ENCODE data around the gene ZBTB7C. TPM values are rescaled to one million over a fixed set of nuclear protein-coding genes. Genes with fewer than 3 reads are reported as not detected.

Gene ZBTB7C
- total and polyA plus RNA-seq, 9 of the 15 experiments (the other 6 are each of a cell fraction or from before 2014, with no cell fraction given) = not detected

DNA sequence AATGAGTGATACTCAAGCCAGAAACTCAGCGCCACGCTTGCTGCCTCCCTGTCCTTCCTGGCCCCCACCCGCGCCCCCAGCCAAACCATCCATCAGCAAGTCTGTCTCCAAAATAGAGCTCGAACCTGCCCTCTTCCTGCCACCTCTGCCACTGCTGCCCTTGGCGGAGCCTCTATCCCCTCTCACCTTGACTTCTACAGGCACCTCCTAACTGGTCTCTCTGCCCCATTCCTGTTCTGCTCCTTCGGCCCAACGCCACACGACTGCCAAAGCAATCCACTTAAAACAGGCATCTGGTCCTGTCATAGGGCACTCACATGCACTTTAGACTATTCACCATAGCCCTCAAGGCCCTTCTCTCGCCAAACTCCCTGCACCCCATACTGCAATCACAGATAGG is 268.5 kb downstream of the ZBTB7C start (continued):
- TF ChIP-seq, protein P1, sequence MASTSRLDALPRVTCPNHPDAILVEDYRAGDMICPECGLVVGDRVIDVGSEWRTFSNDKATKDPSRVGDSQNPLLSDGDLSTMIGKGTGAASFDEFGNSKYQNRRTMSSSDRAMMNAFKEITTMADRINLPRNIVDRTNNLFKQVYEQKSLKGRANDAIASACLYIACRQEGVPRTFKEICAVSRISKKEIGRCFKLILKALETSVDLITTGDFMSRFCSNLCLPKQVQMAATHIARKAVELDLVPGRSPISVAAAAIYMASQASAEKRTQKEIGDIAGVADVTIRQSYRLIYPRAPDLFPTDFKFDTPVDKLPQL (IDR thresholded peaks at IDR 0.05; ENCODE audit: extremely low read depth, insufficient read length) = no peak
- TF ChIP-seq RHOXF2B (CRISPR knock-in tag; conservative IDR thresholded peaks at IDR 0.05) (no peak), ELF4 (CRISPR knock-in tag; IDR thresholded peaks at IDR 0.05) (no peak), NONO (IDR thresholded peaks at IDR 0.05; ENCODE audit: low read depth in 2 of 2, low read length in 1 of 2) (no peak), PHF8 (IDR thresholded peaks at IDR 0.05; ENCODE audit: borderline replicate concordance, low read length) (no peak), ZNF263 (CRISPR knock-in tag; IDR thresholded peaks at IDR 0.05; ENCODE audit: borderline replicate concordance) (no peak), ZNF785 (CRISPR knock-in tag; IDR thresholded peaks at IDR 0.05) (no peak), MCM7 (IDR thresholded peaks at IDR 0.05) (no peak), HCFC1 (IDR thresholded peaks at IDR 0.05; ENCODE audit: low read depth, low read length) (no peak), ZZZ3 (IDR thresholded peaks at IDR 0.05) (no peak), PTBP1 (IDR thresholded peaks at IDR 0.05; ENCODE audit: low read depth, low read length) (no peak)
- TF ChIP-seq, protein P2, sequence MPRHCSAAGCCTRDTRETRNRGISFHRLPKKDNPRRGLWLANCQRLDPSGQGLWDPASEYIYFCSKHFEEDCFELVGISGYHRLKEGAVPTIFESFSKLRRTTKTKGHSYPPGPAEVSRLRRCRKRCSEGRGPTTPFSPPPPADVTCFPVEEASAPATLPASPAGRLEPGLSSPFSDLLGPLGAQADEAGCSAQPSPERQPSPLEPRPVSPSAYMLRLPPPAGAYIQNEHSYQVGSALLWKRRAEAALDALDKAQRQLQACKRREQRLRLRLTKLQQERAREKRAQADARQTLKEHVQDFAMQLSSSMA (CRISPR knock-in tag; IDR thresholded peaks at IDR 0.05) = no peak

Measured in K562 (cell line).